GM21529 (cell line): Measurements from ENCODE around the gene MYO1D.
A peak's percentile ranks its signal among the peaks of the same experiment; 100 is the strongest.
"Not testable (repeated sequence)": the region's sequence is repeated elsewhere in the genome, so short reads cannot be mapped to it uniquely, and the experiment has no call there.

Experiments used
- ATAC-seq: cut with Tn5 transposase; IDR thresholded peaks from one replicate; pipeline ENCODE4 v1.9.1; 2021; ENCODE audit not compliant: unreplicated experiment

MYO1D gene

GRCh38 chr17:32896647-32897258, 19.8 kb upstream of the MYO1D start:
- ATAC-seq = no peak

- no peak for ATAC-seq
Measured at GRCh38 chr17:32894245-32894644, 17.3 kb upstream of the MYO1D start.

- ATAC-seq = not testable (repeated sequence)
Measured at GRCh38 chr17:32887410-32887809, 10.5 kb upstream of the MYO1D start.

- not testable (repeated sequence) for ATAC-seq
Measured at GRCh38 chr17:32886951-32887350, 10.0 kb upstream of the MYO1D start.

DNA sequence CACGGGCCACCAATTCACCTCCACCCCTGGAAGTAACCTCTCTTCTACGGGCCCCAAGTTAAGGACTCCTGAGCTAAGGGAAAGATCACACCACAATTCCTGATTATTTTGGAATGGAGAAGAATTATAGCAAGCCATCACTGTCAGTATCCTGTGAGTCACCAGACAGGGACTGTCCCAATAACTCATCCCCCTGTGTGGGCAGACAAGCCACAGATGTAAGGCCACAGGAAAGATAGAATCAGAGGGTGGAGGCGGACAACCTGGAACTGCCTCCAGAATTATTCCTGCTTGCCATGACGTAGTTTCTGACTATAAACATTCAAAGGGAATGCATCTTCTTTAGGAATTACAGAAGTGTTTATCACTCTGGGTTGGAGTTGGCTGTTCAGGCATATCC, 5.8 kb upstream of the MYO1D start:
- no peak for ATAC-seq

DNA sequence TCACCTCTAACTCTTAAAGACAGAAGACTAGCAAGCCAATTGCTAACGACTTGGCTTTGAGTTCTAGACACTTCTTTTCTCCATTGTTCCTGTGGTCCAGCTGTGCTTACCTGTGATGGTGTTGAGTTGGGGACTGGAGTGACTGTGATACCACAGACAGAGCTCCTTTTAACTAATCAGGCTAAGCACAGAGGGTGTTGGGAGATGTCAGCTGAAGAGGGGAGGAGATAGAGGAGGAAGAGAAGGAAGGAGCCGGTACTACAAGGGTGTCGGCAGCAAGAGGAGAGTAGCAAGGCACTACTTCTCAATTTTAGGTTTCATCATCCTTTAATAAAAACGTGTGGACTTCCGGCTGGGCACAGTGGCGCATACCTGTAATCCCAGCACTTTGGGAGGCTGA, 5.1 kb upstream of the MYO1D start:
- ATAC-seq = no peak

GRCh38 chr17:32880671-32881453, 3.9 kb upstream of the MYO1D start:
- ATAC-seq = no peak

DNA sequence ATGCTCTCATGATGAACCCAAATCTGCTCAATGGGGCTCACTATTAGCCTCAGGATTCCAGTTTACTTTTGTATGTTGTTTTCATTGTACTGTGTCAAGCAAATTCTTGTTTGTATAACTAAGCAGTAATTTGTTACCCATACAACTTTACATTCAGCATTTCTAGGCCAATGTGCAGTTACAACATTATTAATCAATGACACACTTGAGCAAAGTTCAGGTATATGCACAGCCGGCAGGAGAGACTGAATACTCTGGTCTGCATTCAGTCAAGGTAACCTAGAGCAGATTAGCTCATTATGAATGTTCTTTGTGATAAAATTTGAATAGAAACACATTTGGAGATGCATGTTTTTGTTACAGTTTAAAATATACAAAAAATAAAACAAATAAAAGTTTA, 2.2 kb upstream of the MYO1D start:
- ATAC-seq = no peak

- no peak for ATAC-seq
Measured at GRCh38 chr17:32878211-32878610, 1.3 kb upstream of the MYO1D start.

DNA sequence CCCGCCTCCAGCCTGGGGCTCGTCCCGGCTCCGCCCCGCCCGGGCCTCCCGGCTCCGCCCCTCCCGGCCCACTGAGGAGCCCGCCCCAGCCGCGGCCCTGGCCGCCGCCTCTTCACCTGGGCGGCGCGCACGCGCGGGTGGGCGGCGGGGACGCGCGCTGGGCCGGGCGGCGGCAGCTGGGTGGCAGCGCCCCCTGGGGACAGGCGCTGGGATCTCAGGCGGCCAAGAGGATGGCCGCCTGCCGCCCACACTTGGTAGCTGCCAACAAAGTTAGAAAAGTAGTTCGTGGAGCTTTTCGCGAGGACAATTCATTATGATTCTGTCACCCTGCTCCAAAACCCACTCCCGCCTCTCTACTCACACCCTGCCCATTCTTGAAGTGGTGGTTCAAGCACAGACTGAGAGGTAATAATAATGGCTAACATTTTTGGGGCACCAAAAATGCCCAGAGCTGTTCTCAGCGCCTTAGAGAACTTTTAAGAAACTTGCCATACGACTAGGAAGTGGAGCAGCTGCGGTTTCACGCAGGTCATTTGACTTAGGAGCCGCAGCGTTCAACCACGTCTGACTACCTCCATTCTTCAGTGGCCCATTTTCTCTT, 340 bp upstream of the MYO1D start:
- ATAC-seq = peak; percentile 77

- no peak for ATAC-seq
Measured at GRCh38 chr17:32875923-32876416, 954 bp downstream of the MYO1D start.

- no peak for ATAC-seq
Measured at GRCh38 chr17:32875230-32875917, 1.6 kb downstream of the MYO1D start.

- no peak for ATAC-seq
Measured at GRCh38 chr17:32873114-32873513, 3.8 kb downstream of the MYO1D start.

GRCh38 chr17:32871746-32872145, 5.2 kb downstream of the MYO1D start:
- no peak for ATAC-seq

DNA sequence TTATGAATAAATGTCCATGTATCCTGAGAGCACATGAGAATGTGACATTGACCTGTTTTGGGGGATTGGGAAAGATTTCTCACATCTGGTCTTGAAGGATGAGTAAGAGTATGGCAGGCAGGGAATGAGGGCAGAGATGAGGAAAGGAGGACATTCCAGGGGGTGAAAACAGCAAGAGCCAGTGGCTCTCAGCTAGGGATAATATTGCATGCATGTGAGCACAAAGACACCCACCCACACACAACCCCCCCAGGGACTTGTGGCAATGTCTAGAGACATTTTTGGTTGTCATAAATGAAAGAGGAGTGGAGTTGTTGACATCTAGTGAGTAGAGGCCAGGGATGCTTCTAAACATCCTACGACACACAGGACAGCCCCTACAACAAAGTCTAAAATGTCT, 6.0 kb downstream of the MYO1D start:
- no peak for ATAC-seq

DNA sequence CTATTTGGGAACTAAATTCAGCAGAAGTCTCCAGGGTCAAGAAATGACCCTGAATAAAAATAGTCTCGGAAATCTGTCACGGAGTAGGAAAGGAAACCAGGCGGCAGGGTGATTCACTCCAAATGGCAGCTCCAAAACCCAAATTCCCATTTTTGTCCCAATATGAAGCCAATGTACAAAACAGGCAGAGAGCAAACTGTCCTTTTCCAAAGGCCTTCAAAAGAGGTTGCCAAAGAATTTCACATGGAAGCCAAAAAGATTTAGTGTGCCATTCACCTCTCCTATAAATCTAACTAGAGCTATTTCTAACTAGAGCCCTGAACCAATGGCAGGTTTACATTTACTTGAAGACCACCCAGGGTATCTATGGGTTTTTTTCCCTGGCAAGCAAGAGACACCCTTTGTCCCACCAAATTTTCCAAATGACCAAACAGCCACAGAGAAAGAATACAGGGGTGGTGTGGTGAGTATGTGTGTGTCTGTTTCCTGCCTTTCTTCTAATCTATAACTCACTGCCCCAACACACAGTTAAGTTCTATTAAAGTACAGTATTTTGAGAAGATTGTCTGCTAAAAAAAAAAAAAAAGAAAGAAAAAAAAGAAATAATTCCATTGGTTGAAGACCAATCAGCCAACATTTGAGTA, 6.8 kb downstream of the MYO1D start:
- ATAC-seq = no peak

DNA sequence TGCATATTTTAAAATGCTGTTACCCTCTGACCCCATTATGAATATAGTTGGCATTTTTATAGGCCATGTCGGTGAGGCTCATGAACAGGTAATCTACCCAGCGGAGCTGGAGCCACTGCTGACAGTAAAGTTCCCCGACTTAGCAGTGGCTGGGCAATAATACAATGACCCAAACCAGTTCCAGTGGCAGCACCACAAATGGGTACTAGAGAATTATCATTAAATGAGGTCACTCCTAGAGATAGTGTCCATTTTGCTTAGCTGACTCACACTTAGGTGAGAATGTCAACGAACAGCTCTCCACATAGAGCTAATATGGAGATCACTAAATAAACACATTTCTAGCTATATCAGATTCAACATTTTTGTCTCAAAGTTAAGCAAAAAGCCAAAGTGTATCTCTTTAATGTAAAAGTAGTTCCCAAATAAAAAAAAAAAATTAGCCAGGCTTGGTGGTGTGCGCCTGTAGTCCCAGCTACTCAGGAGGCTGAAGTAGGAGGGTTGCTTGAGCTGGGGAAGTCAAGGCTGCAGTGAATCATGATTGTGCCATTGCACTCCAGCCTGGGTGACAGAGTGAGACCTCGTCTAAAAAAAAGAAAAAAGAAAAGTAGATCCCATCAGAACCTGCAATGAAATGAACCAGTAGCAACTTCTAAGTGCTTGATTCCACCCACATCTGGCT, 7.4 kb downstream of the MYO1D start:
- ATAC-seq = no peak

DNA sequence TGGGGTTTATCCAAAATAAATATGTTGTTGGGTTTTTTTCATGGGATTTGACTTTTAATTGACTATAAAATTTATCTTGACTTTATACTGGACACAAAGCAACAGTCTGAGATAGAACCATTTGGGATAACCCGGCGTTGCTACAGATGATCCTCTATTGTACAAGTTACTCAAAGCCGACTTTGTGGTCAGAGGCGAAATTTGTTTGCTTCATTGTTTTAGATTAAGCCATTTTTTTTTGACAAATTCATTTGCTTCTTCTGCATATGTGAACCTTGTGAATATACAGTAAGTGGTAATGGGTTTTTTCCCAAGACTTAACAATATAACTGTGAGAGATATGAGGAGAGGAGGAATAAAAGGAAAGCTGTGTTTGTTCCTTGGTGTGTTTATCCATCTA, 11.8 kb downstream of the MYO1D start:
- ATAC-seq = no peak

DNA sequence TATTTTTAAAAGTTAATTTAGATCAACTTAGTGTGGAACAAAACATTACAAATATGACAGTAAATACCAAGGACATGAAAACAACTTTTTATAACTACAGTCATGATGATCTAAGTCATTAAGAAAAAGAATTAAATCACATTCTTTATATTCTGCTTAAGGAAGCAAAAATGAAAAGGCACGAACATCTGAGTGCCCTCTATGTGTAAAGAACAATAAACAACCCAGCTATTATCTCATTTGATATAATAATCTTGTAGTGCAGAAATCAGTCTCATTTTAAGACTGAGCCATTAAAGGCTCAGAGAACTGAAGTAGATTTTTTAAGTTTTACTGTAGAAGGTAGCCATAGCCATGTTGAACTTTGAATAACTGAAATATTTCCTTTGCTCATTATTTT, 13.4 kb downstream of the MYO1D start:
- no peak for ATAC-seq

DNA sequence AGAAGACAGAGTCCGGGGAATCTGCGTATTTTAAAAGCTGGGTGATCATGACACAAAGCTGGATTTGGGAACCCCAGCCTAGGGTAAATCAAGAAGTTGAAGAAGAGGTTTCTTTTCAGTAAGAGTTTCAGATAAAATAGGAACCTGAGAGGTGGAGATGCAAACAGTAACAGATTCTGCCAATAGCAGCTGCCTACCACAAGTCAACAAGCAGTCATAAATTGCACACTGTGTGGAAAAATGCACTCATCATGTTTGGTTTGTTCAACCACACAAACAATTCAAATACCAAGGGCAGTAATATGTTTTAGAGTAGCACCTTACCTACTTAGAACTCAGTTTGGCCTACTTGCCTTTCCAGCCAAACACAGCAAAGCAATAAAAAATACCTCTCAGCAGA, 14.0 kb downstream of the MYO1D start:
- ATAC-seq = no peak

DNA sequence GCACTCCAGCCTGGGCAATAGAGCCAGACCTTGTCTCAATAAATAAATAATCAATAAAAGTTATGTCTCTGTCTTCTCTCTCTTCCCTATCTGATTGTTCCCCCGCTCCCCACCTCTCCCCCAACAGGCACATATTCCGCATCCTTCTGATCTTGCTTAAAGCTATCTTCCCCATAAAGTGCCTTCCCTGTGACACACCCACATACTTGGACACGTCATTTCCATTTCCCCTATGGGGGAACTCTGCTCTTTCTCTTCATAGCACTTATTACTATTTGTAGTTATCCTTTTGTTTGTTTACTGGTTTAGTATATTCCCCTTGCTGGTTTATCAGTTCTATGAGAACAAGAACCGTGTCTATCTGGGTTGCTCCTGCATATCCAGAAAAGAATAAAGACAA, 14.9 kb downstream of the MYO1D start:
- ATAC-seq = no peak
